Measurements from ENCODE around the gene LRRC3.
"Not testable (repeated sequence)": the region's sequence is repeated elsewhere in the genome, so short reads cannot be mapped to it uniquely, and the experiment has no call there.

The LRRC3 gene

GRCh38 chr21:44454747-44455523, at the start of gene LRRC3:
TSS of gene LRRC3 (plus strand) at chr21:44455510. CDS start at chr21:44456645, 1,135 bp downstream.
- peak; percentile 90 for DNase-seq

DNA sequence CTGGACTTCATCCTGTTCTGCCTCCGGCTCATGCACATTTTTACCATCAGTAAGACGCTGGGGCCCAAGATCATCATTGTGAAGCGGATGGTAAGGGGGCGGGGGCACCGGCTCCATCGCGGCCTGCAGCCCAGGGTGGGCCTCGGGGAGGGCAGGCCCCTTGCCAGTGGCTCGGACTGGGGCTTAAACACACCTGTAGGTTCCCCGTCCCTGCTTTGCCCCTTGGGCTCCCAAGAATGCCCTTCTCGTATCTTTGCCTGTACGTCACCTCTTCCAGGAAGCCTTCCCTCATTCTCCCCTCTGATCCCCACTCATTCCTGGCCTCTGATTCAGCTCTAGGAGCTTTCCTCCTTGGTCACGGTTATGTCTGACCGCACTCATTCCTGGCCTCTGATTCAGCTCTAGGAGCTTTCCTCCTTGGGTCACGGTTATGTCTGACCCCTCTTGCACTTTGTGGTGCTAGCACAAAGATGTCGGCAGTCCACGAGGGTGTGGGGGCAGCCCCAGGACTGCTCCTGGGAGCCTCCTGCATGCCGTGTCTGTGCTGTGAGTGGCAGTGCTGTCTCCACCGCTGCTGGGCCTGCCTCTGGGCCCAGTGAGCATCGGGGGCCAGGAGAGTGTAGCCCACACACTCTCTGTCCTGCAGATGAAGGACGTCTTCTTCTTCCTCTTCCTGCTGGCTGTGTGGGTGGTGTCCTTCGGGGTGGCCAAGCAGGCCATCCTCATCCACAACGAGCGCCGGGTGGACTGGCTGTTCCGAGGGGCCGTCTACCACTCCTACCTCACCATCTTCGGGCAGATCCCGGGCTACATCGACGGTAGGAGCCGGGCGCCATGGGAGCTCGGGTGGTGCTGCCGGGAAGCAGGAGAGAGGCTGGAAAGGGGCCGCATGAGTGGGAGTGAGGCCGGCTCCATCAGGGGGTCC, 49.1 kb upstream of the LRRC3 start:
- DNase-seq, result no peak

DNA sequence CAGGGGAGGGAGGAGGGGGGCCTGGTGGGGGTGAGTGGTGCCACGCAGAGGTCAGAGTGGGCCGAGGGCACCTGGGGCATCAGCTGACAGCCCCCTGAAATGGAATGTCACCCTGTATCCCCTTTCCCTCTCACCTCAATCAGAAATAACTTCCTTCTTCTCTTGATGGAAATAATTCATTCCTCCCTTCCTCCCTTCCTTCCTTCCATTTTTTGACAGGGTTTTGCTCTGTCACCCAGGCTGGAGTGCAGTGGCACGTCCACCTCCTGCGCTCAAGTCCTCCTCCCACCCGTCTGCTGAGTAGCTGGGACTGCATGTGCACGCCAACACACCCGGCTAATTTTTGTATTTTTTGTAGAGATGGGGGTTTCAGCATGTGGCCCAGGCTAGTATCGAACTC, 48.4 kb upstream of the LRRC3 start:
- DNase-seq, result no peak

- DNase-seq, result no peak
Observed at GRCh38 chr21:44407493-44407892, 47.8 kb upstream of the LRRC3 start.

DNA sequence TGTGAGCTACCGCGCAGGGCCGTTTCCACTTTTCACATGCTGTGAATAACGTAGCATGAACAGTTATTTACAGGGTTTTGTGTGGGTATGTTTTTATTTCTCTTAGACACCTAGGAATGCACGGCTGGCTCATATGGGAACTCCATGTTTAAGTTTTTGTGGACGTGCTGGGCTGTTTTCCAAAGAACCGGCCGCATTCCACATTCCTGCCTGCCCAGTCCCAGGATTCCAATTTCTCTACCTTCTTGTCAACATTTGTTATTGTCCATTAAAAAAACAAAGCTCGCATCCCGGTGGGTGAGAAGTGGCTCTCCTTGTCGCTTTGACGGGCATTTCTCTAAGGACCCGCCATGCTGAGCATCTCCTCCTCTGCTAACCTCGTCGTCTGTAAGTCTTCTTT, 47.1 kb upstream of the LRRC3 start:
- DNase-seq, result no peak

- no peak for DNase-seq
Observed at GRCh38 chr21:44413566-44414290, 41.6 kb upstream of the LRRC3 start.

- no peak for DNase-seq
Observed at GRCh38 chr21:44414291-44415072, 40.8 kb upstream of the LRRC3 start.

GRCh38 chr21:44415073-44416025, 40.0 kb upstream of the LRRC3 start:
- DNase-seq, result no peak

DNA sequence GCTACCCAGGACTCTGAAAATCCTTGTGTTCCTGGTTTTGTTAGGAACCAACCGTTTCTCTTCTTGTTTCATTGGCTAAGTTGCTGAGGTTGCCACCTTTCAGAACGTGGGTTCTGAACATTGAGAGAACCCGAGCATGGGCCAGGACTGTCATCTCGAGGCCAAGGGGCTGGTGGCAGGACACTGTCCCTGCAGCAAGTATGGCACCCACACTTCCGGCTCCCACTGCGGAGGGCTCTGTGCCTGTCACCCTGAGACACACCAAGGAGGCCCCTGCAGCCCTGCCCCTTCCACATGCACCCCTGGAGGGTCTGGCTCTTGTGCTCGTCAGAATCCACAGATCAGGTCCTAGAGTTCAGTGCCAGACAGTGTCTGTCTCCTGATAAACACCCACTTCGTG, 39.1 kb upstream of the LRRC3 start:
- no peak for DNase-seq

DNA sequence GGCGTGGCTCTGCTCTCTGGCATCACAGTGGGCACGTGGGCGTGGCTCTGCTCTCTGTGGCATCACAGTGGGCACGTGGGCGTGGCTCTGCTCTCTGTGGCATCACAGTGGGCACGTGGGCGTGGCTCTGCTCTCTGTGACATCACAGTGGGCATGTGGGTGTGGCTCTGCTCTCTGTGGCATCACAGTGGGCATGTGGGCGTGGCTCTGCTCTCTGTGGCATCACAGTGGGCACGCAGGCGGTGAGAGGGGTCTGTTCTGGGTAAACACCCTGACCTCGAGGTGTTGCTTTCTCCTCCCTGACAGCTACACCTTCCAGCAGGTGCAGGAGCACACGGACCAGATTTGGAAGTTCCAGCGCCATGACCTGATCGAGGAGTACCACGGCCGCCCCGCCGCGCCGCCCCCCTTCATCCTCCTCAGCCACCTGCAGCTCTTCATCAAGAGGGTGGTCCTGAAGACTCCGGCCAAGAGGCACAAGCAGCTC, 37.6 kb upstream of the LRRC3 start:
- DNase-seq, result not testable (repeated sequence)

- DNase-seq, result no peak
Observed at GRCh38 chr21:44418108-44418875, 37.0 kb upstream of the LRRC3 start.

- no peak for DNase-seq
Observed at GRCh38 chr21:44418876-44419230, 36.5 kb upstream of the LRRC3 start.

DNA sequence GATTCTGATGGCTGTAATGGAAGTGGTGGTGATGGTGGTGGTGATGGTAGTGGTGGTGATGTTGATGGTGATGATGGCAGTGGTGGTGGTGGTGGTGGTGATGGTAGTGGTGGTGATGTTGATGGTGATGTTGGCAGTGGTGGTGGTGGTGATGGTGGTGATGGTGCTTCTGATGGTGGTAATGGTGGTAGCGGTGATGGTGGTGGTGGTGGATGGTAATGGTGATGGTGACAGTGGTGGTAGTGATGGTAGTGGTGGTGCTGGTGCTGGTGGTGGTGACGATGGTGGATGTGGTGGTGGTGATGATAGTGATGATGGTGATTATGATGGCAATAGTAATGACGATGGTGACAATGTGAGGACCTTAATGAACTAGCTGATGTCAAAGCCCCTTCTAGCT, 35.6 kb upstream of the LRRC3 start:
- no peak for DNase-seq

DNA sequence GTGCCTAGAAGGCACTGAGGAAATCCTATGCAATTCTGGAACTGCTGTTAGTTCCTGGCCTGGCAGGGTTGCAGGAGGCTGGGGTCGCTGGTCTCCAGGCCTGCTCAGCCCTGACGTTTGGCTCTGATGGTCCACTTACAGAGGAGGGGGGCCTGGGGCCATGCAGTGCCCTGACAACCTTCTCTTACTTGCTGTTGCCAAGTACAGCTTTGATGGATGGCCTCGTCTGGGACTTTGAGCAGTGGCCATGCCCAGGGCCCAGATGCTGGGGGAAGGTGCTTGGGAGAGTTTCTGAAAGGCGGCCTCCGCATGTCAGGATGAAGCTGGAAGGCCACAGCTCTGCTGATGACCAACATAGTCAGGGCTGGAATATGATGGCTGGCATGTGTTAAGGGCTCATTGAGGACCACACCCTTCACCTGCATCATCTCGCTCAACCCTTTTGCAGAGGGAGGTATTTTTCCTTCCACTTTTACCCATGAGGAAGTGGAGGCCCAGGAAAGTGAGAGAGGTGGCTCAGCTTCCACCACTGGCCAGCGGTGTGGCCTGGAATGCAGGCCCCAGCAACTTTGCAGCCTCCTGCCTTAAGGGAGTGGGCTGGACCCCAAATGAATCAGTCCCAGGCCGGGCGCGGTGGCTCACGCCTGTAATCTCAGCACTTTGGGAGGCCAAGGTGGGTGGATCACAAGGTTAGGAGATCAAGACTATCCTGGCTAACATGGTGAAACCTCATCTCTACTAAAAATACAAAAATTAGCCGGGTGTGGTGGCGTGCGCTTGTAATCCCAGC, 34.7 kb upstream of the LRRC3 start:
- no peak for DNase-seq

GRCh38 chr21:44421901-44422840, 33.1 kb upstream of the LRRC3 start:
- DNase-seq, result no peak

DNA sequence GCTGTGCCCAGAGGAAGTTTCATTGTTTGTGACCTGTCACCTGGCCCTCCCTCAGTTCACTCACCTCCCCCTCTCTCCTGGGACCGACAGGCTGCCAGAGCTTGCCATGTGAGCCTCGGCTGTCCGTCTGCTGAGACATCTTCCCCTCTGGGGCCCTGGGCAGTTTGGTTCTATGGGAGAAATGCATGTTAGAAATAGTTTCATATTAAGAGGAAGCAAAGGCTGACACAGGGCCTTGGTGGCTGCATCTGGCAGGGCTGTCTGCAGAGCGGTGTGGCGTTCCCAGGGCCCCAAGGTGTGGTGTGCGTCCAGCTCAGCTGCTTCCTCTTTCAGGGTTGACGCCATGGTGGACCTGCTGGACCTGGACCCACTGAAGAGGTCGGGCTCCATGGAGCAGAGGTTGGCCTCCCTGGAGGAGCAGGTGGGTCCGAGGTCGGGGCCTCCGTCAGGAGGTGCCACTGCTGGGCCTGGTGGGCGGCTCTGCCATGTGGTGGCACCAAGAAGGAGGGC, 31.9 kb upstream of the LRRC3 start:
- no peak for DNase-seq

DNA sequence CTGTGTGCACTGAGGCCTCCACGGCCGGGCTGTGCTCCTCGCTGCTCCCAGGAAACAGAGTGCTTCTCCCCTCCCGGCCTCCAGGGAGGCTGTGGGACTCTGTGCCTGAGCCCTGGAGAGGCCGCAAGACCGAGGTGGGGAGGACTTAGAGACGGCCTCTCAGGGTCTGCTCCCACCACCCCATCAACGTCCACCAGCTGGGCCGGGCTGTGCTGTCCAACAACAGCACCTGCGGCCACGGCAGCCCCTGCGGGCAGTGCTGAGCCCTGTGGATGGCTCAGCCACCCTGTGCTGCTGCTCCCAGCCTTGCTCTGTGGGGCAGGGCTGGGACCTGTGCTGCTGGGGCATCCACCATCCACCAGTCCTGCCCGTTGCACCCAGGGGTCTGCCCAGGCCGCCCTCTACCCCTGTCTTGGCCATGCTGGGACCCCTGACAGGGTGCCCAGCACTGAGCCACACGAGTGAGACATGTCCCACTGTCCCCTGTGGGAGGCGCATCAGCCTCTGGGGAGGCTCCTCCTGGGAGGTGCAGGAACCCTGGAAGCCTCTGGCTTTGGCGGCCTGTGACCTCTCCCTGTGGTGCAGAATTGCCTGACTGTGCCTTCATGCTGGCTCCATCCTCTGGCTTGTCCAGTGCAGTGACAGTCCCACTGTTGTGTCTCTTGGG, 31.2 kb upstream of the LRRC3 start:
- no peak for DNase-seq

Measured in NCI-H2171 (cell line).